Right kidney (tissue), 1 donor: Measurements from ENCODE around the gene SLC4A8.
"Not testable (repeated sequence)": the region's sequence is repeated elsewhere in the genome, so short reads cannot be mapped to it uniquely, and the experiment has no call there.

ENCODE experiments used
- DNase-seq: peaks from one replicate; pipeline ENCODE4 v3.0.0-alpha.2; 2016

Gene SLC4A8

DNA sequence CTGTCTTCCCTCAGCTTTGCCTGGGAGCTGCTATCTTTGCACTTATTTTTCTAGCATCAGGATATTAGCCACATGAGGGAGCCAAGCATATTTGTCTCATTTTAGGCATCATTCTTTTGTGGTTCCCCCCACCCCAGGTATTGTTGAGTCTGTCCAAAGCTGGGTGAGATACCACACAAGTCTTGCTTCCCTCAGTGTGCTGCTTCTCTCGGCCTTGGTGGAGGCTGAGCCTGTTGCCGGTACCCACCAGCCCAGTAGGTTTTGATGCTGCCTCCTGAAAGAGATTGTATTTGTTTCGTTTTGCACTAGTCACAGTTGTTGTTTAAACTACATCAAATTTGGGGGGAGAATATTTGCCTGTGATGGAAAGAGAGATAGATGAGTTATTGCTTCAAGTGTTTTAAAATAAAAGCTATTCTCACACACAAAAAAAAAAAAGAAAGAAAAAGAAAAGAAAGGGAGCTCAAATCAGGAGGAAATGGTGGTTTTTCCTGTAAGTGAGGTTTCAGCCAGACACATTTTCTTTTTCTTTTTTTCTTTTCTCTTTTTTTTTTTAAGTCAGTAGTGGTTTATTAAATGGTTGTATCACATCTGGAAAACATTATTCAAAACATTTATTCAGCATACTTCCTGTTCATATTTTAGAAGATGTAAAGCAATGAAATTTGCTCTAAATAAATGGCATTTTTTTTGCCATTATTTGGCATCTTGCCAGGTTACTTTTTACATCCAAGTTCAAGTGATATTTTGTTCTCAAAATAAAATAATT lies 58.5 kb downstream of the SLC4A8 start:
- peak; percentile 9 for DNase-seq

DNA sequence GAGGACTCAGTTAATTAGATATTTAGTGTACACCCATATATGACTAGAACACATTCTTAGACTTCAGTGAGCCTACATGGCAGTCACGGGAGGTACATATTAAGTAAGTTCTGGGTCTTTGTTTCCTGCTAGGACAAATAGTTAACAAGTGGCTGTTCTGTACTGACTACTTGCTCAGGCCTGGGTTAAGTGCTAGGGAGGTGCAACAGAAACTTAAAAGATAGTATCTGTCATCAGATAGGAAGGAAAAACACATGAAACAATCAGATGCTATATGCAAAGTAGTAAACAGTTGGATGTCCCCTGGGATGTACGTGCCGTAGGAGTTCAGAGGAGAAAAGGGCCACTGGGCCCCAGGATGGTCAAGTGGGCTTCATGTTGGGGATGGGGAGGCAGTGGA lies 59.5 kb downstream of the SLC4A8 start:
- DNase-seq: peak; percentile 1

DNA sequence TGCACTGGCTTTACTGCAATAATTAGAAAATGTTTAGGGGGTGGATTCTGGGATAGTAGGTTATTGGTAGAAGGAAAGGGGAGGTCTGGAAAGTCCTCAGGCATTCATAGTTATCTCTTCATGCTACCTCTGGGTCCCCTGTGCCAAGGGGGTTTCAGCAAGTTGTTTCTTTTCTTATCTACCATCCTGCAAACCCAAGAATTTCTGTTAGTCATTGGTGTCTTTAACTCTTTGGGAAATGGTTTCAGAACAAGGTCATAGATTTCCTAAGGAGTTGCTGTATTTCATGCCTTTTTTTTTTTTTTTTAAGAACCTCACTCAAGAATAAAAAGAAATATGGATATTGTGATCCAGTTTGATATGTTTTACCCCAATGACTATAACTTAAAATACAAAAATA lies 63.6 kb downstream of the SLC4A8 start:
- DNase-seq: no peak

GRCh38 chr12:51493281-51493680 lies 68.7 kb downstream of the SLC4A8 start:
- no peak for DNase-seq

GRCh38 chr12:51496895-51497294 lies 72.3 kb downstream of the SLC4A8 start:
- no peak for DNase-seq

- DNase-seq: no peak
Observed at GRCh38 chr12:51504851-51505250, 80.2 kb downstream of the SLC4A8 start.

DNA sequence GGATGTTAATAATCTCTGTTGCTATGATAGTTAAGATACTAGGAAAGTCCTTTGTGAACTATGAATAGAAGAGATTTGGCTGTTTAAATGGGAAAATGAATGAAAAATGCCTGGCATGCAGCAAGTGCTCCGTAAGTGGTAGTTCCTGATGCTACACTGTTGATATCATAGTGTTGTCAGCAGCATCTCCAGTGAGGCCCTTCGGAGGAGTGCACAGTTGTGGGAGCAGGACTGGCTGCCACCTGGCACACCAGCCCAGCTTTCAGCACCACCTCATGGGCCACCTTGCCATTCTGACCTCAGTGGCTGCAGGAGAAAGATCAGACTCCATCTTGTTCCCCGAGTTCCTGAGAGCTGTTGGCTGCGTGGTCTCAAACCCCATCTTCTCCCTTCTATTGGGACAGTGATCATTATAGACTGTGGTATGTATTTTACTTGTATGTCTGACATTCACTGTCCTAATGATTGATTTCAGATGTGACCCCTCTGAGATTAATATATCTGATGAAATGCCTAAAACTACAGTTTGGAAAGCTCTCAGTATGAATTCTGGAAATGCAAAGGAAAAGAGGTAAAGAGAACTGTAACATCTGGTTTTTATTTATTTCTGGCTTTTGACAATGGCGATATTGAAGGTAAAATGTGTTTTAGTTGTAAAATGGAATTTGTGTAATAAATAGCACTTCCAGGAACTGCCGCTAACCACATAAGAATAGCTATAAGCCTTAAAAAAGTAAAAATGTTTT lies 80.9 kb downstream of the SLC4A8 start:
- DNase-seq: no peak

DNA sequence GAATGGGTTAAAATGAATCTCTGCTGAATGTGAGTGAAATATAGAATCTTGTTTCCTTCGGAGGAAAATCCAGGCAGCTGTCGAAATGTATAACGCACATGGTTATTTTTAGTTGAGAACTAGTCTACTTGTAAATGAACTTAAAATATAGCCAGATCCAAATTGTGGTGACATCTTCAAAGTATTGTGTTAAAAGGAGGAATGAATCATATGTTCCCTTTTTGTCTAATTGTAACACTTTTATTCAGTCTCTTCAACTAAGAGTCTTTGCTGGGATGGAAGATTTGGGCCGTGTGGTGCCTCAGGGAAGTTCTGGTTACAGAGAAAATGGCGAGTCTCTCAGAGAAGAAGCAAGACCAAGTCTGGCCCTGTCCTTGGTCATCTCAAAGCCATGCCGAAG lies 82.5 kb downstream of the SLC4A8 start:
- DNase-seq: no peak

- DNase-seq: no peak
Observed at GRCh38 chr12:51508285-51508684, 83.7 kb downstream of the SLC4A8 start.

DNA sequence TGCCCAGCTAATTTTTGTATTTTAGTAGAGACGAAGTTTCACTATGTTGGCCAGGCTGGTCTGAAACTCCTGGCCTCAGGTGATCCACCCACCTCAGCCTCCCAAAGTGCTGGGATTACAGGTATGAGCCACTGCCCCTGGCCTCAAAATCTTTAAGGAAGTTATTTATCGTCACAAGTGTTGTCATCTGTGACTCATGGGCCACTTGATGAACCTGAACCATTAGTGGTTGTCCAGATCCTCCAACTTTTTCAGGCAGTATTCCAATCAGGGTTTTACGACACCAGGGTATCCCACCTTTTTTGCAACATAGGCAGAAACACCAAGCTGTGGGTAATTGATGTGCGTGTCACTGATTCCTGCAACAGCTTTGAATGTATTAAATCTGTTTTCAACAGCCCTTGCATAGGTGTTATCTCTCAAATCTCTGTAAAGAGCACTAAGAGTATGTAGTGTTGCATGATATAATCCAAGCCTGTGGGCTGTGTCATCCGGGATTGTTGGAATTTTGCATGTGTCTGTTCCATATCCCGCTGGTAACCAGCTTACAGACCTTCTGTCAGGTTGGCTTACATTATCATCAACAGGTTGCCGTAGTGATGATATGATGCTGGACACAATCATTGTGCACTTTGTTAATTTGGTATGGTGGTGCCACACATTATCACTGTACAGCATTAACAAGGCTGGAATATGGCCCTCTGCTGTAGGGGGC lies 87.1 kb downstream of the SLC4A8 start:
- DNase-seq: no peak

DNA sequence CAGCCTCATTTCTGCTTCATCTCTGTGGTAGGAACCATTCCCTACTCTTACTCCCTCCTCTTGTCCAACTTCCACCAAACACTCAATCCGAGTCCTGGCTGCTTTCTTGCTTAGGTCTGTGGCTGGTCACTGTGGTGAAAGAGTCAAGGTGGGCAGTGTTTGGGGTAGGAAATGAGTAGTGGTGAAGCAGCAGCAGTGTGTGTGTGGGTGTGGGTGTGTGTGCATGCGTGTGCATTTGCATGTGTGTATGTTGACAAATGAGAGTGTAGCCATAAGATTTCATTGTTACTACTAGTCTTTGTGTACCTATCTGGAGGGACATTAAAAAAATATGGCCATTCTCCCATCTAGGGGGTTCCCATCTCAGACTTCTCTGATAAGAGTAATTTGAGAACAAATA lies 87.8 kb downstream of the SLC4A8 start:
- no peak for DNase-seq

- DNase-seq: not testable (repeated sequence)
Observed at GRCh38 chr12:51515037-51515436, 90.4 kb downstream of the SLC4A8 start.

DNA sequence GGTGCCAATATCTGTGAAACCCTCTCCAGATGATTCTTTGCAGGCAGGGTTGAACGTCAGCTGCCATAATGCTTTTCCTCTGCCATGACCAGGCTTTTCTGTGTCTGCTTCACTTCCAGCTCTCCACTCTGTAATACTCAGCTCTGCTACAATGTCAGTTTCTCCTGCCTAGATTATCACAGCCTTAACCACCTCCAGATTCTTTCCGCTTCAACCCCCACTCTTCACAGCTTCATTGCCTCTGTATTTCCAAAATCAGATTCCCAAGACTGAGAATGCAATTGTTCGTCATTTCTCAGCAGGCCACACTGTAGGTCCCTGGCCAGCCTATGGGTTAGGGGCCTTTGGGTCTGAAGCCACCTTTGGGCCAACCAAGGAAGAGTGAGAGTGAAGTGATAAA lies 92.7 kb downstream of the SLC4A8 start:
- DNase-seq: no peak

- DNase-seq: no peak
Observed at GRCh38 chr12:51517800-51518199, 93.2 kb downstream of the SLC4A8 start.

GRCh38 chr12:51519755-51520154 lies 95.1 kb downstream of the SLC4A8 start:
- DNase-seq: no peak

GRCh38 chr12:51520576-51521325 lies 96.1 kb downstream of the SLC4A8 start:
- DNase-seq: no peak

- DNase-seq: no peak
Observed at GRCh38 chr12:51521554-51522276, 97.1 kb downstream of the SLC4A8 start.

- DNase-seq: no peak
Observed at GRCh38 chr12:51522696-51523095, 98.1 kb downstream of the SLC4A8 start.

DNA sequence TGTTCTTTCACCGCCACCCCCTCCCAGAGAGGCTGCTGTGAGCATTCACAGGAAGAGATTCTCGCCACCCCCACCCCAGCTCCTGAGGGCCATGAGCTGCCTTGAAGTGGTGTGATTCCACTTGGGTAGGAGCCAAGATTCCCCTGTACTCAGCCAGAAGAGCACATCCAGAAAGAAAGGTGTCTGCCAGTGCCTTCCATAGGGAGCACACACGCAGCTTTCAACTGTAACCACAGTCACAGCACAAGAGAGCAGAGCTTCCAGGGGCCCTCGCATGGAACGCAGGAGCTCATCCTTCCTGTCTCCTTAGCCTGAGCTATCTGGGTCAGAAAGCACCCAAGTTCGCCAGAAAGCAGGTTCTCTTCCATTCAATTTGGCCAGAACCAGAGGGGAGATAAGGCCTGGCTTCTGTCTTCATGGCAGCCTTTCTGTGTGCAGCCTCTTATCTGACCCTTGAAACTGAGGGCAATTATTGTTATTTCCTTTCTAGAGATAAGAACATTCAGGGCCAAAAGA lies 99.8 kb downstream of the SLC4A8 start:
- no peak for DNase-seq

DNA sequence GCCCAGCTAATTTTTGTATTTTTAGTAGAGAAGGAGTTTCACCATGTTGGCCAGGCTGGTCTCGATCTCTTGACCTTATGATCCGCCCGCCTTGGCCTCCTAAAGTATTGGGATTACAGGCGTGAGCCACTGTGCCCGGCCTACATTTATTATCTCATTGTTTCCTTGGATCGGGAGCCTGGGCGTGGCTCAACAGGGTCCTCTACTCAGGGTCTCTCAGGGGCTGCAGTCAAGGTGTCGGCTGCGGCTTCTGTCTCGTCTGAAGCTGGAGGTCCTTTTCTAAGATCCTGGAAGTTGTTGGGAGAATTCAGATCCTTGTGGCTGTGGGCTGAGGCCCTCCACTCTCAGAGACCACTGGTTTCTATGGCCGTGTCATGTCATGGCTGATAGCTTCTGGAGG lies 100.9 kb downstream of the SLC4A8 start:
- DNase-seq: no peak

GRCh38 chr12:51527966-51528365 lies 103.3 kb downstream of the SLC4A8 start:
- no peak for DNase-seq
